Central memory CD8-positive, alpha-beta T cell (primary cell): ENCODE results near the gene ACTN4.

Experiments used
- ATAC-seq: fragments of 150-1000 bp; cut with Tn5 transposase; replicated peaks from 2 replicates; pipeline ENCODE4 v1.10.0; 2022; ENCODE audit warnings: mild to moderate bottlenecking, moderate FRiP score, moderate number of reproducible peaks; ENCODE audit not compliant: poor library complexity, severe bottlenecking; ENCODE audit errors: extremely low read depth
- DNase-seq, 2 donors: peaks; one replicate each; pipeline ENCODE4 v3.0.0; 2021; ENCODE audit warnings: low spot score in 2 of 2
- H3K27ac Mint-ChIP-seq: one replicate; pipeline ENCODE4 v1.8.0; 2022; ENCODE audit warnings: low read depth, mild to moderate bottlenecking, moderate library complexity, mixed read lengths
- H3K27me3 Mint-ChIP-seq: one replicate; pipeline ENCODE4 v1.8.0; 2022; ENCODE audit warnings: mixed read lengths
- H3K36me3 Mint-ChIP-seq: one replicate; pipeline ENCODE4 v1.8.0; 2022; ENCODE audit warnings: mild to moderate bottlenecking, moderate library complexity, mixed read lengths; ENCODE audit not compliant: insufficient read depth
- H3K4me1 Mint-ChIP-seq: one replicate; pipeline ENCODE4 v1.8.0; 2022; ENCODE audit warnings: mixed read lengths
- H3K4me3 Mint-ChIP-seq: one replicate; pipeline ENCODE4 v1.8.0; 2022; ENCODE audit warnings: mild to moderate bottlenecking, moderate library complexity, mixed read lengths
- H3K9me3 Mint-ChIP-seq: one replicate; pipeline ENCODE4 v1.8.0; 2022; ENCODE audit warnings: mixed read lengths

Gene ACTN4

GRCh38 chr19:38678891-38679494, 31.5 kb downstream of the ACTN4 start:
- no peaks in the 10 kb centered on the region for H3K27me3 Mint-ChIP-seq
- no peak for ATAC-seq
- DNase-seq: no peak
- peaks cover 11% of the 10 kb centered on the region for H3K36me3 Mint-ChIP-seq
- peaks cover 92% of the 10 kb centered on the region for H3K4me1 Mint-ChIP-seq
- H3K4me3 Mint-ChIP-seq: peak overlapping the region; percentile 25
- no peaks in the 10 kb centered on the region for H3K9me3 Mint-ChIP-seq
- H3K27ac Mint-ChIP-seq: peak overlapping the region; percentile 59

GRCh38 chr19:38679839-38680238, 32.4 kb downstream of the ACTN4 start:
- Mint-ChIP-seq H3K4me3 (peak overlapping the region; percentile 8), H3K27me3 (no peaks in the 10 kb centered on the region), H3K27ac (peak overlapping the region; percentile 59), H3K36me3 (peaks cover 12% of the 10 kb centered on the region), H3K4me1 (peaks cover 92% of the 10 kb centered on the region), H3K9me3 (no peaks in the 10 kb centered on the region)
- ATAC-seq (no peak), DNase-seq (no peak)

- Mint-ChIP-seq H3K27me3 (no peaks in the 10 kb centered on the region), H3K9me3 (no peaks in the 10 kb centered on the region), H3K4me3 (peak overlapping the region; percentile 46), H3K27ac (peak overlapping the region; percentile 97), H3K36me3 (peaks cover 13% of the 10 kb centered on the region), H3K4me1 (peaks cover 88% of the 10 kb centered on the region)
- no peak for DNase-seq
- no peak for ATAC-seq
Observed at GRCh38 chr19:38682195-38682867, 34.9 kb downstream of the ACTN4 start.

DNA sequence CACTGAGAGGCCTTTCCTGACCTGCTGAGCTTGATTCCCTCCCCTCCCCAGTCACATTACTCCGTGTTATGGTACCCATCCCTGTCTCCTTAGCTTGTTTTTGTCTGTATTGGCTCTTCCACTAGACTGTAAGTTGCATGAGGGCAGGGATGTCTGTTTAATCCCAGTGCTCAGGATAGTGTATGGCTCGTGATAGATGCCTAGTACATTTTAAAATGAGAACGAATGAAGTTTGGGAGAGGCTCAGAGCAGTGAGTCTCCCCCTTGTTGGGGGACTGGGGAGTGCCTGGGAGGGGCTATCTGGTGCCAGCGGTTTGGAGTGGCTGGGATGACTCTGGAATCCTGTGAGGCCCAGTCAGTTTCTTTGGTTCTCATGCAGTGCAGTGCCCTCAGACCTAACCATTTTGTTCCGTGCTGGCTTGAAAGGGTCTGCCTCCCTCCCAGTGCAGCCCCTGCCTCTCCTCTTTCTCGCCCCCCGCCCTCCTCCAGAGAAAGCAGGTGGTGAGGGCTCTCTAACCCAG, 35.5 kb downstream of the ACTN4 start:
- DNase-seq (no peak), ATAC-seq (no peak)
- Mint-ChIP-seq H3K36me3 (peaks cover 13% of the 10 kb centered on the region), H3K27me3 (no peaks in the 10 kb centered on the region), H3K27ac (peak overlapping the region; percentile 97), H3K4me1 (peaks cover 88% of the 10 kb centered on the region), H3K4me3 (peak overlapping the region; percentile 46), H3K9me3 (no peaks in the 10 kb centered on the region)

DNA sequence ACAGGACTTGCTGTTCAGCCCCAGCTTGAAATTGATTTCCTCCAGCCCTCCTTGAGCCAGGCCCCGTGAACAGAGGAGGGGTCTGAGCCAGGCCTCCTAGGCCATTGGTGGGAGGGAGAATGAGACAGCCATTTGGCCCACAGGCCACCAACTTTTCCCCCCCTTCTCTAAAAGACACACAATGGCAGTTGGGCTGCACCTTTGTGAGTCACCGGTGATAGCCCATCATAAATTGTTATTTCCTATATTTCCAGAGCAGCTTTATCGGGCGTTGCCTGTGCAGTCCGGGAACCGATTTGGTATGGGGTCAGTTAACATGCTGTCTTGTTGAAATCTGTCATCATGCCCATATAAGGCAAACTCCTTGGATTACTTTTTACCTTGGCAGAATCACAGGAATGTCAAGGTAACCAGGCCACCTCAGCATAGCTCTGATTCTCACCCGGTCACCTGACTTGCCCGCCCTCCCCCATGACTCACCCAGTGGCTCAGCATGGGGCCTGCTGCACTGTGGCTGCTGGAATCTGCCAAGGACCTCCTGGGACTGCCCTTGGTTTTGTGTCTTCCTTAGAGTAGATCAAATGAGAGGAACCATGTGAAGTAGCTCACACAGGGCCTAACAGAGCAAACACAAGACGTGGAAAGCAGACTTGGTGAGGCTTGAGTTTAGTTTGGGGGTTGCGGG, 36.1 kb downstream of the ACTN4 start:
- no peaks in the 10 kb centered on the region for H3K27me3 Mint-ChIP-seq
- ATAC-seq: peak; percentile 15
- peak overlapping the region; percentile 97 for H3K27ac Mint-ChIP-seq

DNA sequence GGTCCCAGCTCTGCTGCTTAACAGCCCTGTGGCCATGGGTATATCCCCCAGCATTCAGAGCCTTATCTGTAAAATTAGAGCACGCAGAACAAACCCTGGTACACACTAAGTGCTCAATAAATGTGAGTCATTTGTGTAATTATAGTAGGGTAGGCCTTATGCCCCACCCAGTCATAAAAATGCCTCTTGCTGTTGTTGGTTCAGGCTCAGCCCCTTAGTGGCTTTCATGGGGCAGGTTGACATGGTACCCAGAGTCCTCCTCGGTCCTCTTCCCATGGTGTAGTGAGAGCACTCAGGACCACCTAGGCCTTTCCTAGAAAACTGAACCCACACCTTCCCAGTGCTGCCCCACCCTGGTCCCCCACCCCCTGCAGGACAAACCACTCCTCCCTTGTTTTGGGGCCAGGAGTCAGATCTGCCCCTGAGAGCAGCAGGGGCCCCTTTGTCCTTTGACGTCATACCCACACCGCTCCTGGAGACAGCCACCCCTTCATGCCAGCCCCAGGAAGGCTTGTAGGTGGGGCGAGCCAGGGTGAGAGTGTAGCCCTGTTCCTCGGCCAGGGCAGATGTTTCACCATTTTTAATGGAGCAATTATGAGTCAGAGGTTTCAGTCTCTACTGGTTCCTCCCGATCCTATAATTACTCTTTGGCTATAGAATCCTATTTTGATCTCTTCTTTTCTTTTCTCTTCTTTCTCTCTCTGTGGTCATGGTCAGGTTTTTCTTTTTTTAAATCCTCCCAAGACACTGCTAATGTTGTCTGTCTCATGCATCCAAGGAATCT, 36.8 kb downstream of the ACTN4 start:
- Mint-ChIP-seq H3K27ac (peak overlapping the region; percentile 97), H3K4me3 (peak overlapping the region; percentile 46), H3K36me3 (peaks cover 15% of the 10 kb centered on the region), H3K4me1 (peaks cover 79% of the 10 kb centered on the region), H3K9me3 (no peaks in the 10 kb centered on the region), H3K27me3 (no peaks in the 10 kb centered on the region)
- DNase-seq: peak in 1 of 2 donors; percentile 56
- ATAC-seq: peak; percentile 47

More for the DNA sequence above, 36.1 kb downstream of the ACTN4 start:
- Mint-ChIP-seq H3K4me1 (peaks cover 82% of the 10 kb centered on the region), H3K4me3 (peak overlapping the region; percentile 46), H3K36me3 (peaks cover 13% of the 10 kb centered on the region), H3K9me3 (no peaks in the 10 kb centered on the region)
- no peak for DNase-seq

GRCh38 chr19:38684862-38685665, 37.6 kb downstream of the ACTN4 start:
- DNase-seq (no peak), ATAC-seq (no peak)
- peaks cover 75% of the 10 kb centered on the region for H3K4me1 Mint-ChIP-seq
- H3K27ac Mint-ChIP-seq: peak overlapping the region; percentile 97
- H3K9me3 Mint-ChIP-seq: no peaks in the 10 kb centered on the region
- H3K36me3 Mint-ChIP-seq: peaks cover 15% of the 10 kb centered on the region
- no peaks in the 10 kb centered on the region for H3K27me3 Mint-ChIP-seq
- peak overlapping the region; percentile 38 for H3K4me3 Mint-ChIP-seq

- DNase-seq (no peak), ATAC-seq (no peak)
- peaks cover 17% of the 10 kb centered on the region for H3K36me3 Mint-ChIP-seq
- H3K27ac Mint-ChIP-seq: peak overlapping the region; percentile 97
- peaks cover 68% of the 10 kb centered on the region for H3K4me1 Mint-ChIP-seq
- H3K4me3 Mint-ChIP-seq: peak overlapping the region; percentile 40
- no peaks in the 10 kb centered on the region for H3K27me3 Mint-ChIP-seq
- H3K9me3 Mint-ChIP-seq: no peaks in the 10 kb centered on the region
Observed at GRCh38 chr19:38685666-38686529, 38.4 kb downstream of the ACTN4 start.

DNA sequence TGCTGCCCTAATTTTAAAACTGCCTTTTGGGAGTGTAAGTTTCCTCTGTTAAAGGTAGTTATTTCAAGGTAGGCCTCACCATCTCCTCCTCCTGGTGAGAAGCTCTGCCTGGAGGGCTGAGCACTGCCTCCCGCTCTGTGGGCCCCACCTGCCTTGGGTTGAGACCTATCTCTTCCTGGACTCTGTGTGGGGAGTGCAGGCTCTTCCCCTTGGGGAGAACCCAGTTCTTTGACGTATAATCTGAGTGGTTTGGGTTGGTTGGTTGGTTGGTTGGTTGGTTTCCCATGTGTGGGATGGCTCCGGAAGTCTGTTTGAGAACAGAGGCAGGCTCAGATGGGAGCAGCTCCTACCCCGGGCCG, 39.1 kb downstream of the ACTN4 start:
- Mint-ChIP-seq H3K4me1 (peaks cover 62% of the 10 kb centered on the region), H3K27me3 (no peaks in the 10 kb centered on the region), H3K27ac (peak overlapping the region; percentile 97), H3K9me3 (no peaks in the 10 kb centered on the region), H3K36me3 (peaks cover 16% of the 10 kb centered on the region), H3K4me3 (peak overlapping the region; percentile 40)
- ATAC-seq (peak; percentile 42), DNase-seq (peak in 1 of 2 donors; percentile 28)

DNA sequence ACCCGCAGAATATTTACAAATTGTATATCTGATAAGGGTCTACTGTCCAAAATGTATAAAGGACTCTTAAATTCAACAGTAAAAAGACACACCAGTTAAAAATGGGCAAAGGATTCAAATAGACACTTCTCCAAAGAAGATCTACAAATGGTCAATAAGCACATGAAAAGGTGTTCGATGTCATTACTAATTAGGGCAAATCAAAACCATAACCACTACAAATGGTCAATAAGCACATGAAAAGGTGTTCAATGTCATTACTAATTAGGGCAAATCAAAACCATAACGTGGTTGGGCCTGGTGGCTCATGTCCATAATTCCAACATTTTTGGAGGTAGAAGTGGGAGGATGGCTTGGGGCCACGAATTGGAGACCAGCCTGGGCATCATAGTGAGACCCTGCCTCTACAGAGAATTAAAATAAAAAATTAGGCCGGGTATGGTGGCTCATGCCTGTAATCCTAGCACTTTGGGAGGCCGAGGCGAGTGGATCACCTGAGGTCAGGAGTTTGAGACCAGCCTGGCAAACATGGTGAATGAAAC, 40.5 kb downstream of the ACTN4 start:
- Mint-ChIP-seq H3K4me1 (peaks cover 65% of the 10 kb centered on the region), H3K27me3 (no peaks in the 10 kb centered on the region), H3K36me3 (peaks cover 14% of the 10 kb centered on the region), H3K9me3 (no peaks in the 10 kb centered on the region), H3K27ac (peak overlapping the region; percentile 97), H3K4me3 (no peak overlapping the region)
- DNase-seq: no peak
- ATAC-seq: no peak

DNA sequence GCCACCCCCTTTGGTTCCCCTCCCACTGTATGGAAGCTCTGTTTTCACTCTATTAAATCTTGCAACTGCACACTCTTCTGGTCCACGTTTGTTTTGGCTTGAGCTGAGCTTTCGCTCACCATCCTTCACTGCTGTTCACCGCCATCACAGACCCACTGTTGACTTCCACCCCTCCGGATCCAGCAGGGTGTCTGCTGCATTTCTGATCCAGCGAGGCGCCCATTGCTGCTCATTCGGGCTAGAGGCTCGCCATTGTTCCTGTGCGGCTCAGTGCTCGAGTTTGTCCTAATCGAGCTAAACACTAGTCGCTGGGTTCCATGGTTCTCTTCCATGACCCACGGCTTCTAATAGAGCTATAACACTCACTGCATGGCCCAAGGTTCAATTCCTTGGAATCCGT, 42.7 kb downstream of the ACTN4 start:
- Mint-ChIP-seq H3K27ac (peak overlapping the region; percentile 53), H3K27me3 (no peaks in the 10 kb centered on the region), H3K9me3 (no peaks in the 10 kb centered on the region)

More for the DNA sequence above, 42.7 kb downstream of the ACTN4 start:
- Mint-ChIP-seq H3K4me3 (no peak overlapping the region), H3K36me3 (peaks cover 12% of the 10 kb centered on the region), H3K4me1 (peaks cover 67% of the 10 kb centered on the region)
- ATAC-seq (no peak), DNase-seq (no peak)
